Measurements from ENCODE around the gene BCAS3.

BCAS3 gene

GRCh38 chr17:60678118-60678444 lies 430 bp downstream of the BCAS3 start:
- ATAC-seq, result no peak
- TF ChIP-seq GLIS3 (CRISPR knock-in tag; IDR thresholded peaks at IDR 0.05) (no peak), BACH2 (CRISPR knock-in tag; IDR thresholded peaks at IDR 0.05; ENCODE audit: borderline replicate concordance) (no peak), RARB (CRISPR knock-in tag; IDR thresholded peaks at IDR 0.05) (no peak), ZNF8 (CRISPR knock-in tag; IDR thresholded peaks at IDR 0.05) (no peak), ZNF565 (CRISPR knock-in tag; conservative IDR thresholded peaks at IDR 0.05; ENCODE audit: low read depth) (no peak)

GRCh38 chr17:60679287-60679686 lies 1.6 kb downstream of the BCAS3 start:
- no peak for ATAC-seq
- TF ChIP-seq TCF4 (CRISPR knock-in tag; IDR thresholded peaks at IDR 0.05; ENCODE audit: borderline replicate concordance) (no peak), TOX (CRISPR knock-in tag; IDR thresholded peaks at IDR 0.05; ENCODE audit: borderline replicate concordance) (no peak), CREB5 (CRISPR knock-in tag; IDR thresholded peaks at IDR 0.05; ENCODE audit: low read depth) (no peak), SNAI2 (CRISPR knock-in tag; IDR thresholded peaks at IDR 0.05) (no peak), RARB (CRISPR knock-in tag; IDR thresholded peaks at IDR 0.05) (no peak), TSHZ2 (CRISPR knock-in tag; IDR thresholded peaks at IDR 0.05) (no peak), ZNF70 (CRISPR knock-in tag; IDR thresholded peaks at IDR 0.05) (no peak), BACH2 (CRISPR knock-in tag; IDR thresholded peaks at IDR 0.05; ENCODE audit: borderline replicate concordance) (no peak), PPARA (CRISPR knock-in tag; IDR thresholded peaks at IDR 0.05; ENCODE audit: borderline replicate concordance) (no peak), ISL1 (CRISPR knock-in tag; IDR thresholded peaks at IDR 0.05) (no peak)

- TF ChIP-seq CSDC2 (CRISPR knock-in tag; IDR thresholded peaks at IDR 0.05) (no peak), ESRRG (CRISPR knock-in tag; IDR thresholded peaks at IDR 0.05) (no peak), CSRNP3 (CRISPR knock-in tag; IDR thresholded peaks at IDR 0.05) (no peak), ISL1 (CRISPR knock-in tag; IDR thresholded peaks at IDR 0.05) (no peak), OSR1 (CRISPR knock-in tag; IDR thresholded peaks at IDR 0.05) (no peak), POU6F1 (CRISPR knock-in tag; IDR thresholded peaks at IDR 0.05; ENCODE audit: borderline replicate concordance, low read depth) (no peak), RARB (CRISPR knock-in tag; IDR thresholded peaks at IDR 0.05) (no peak), ZNF8 (CRISPR knock-in tag; IDR thresholded peaks at IDR 0.05) (no peak), GLIS3 (CRISPR knock-in tag; IDR thresholded peaks at IDR 0.05) (no peak), ZNF565 (CRISPR knock-in tag; conservative IDR thresholded peaks at IDR 0.05; ENCODE audit: low read depth) (no peak), TOX (CRISPR knock-in tag; IDR thresholded peaks at IDR 0.05; ENCODE audit: borderline replicate concordance) (no peak)
- no peak for ATAC-seq
Measured at GRCh38 chr17:60680754-60681153, 3.1 kb downstream of the BCAS3 start.

GRCh38 chr17:60685437-60685836 lies 7.8 kb downstream of the BCAS3 start:
- no peak for ATAC-seq
- no peak for TF ChIP-seq ZFP3 (CRISPR knock-in tag; IDR thresholded peaks at IDR 0.05)
- no peak for TF ChIP-seq BACH2 (CRISPR knock-in tag; IDR thresholded peaks at IDR 0.05; ENCODE audit: borderline replicate concordance)

- no peak for TF ChIP-seq BACH2 (CRISPR knock-in tag; IDR thresholded peaks at IDR 0.05; ENCODE audit: borderline replicate concordance)
- 0 out of 2 replicates have a peak, but pooled peaks have one; percentile 34 for TF ChIP-seq ISL1 (CRISPR knock-in tag; IDR thresholded peaks at IDR 0.05)
- peak; percentile 55; the same call in 2 of the 3 replicates for ATAC-seq
Measured at GRCh38 chr17:60695960-60696359, 18.3 kb downstream of the BCAS3 start.
